ENCODE results near the gene SEPSECS.

SEPSECS gene

DNA sequence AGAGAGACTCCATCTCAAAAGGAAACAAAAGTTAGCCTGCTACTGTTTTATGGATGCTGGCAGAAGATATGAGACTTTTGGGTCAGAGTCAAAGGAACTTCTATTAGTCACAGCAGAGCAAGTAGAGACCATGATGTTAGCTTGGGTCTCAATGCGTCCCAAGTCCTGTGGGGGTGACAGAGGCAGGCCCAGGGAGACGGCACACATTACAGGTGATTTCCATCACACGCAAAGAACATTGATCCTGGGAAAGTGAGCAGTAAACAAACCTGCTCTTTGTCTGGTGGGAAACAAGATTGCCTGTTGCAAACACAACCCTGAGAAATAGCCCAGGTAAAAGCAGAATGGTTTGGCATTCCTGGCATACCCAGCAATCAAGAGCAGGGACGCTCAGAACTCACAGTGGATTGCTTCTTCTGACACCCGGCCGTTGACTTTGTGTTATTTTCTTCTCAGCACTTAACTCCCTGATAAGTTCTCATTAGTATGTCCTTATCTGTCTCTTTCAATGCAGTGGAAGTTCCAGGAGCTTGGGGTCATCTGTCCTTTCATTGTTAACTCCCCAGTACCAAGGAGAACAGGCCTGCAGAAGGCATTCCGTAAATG lies 78.3 kb downstream of the SEPSECS start:
- in situ Hi-C loops (cut with MboI; ENCODE audit: low sequenced_read_pairs, unreplicated experiment) = no loop called here
- DNase-seq (ENCODE audit: low spot score) = no peak
- TF ChIP-seq, protein P1, sequence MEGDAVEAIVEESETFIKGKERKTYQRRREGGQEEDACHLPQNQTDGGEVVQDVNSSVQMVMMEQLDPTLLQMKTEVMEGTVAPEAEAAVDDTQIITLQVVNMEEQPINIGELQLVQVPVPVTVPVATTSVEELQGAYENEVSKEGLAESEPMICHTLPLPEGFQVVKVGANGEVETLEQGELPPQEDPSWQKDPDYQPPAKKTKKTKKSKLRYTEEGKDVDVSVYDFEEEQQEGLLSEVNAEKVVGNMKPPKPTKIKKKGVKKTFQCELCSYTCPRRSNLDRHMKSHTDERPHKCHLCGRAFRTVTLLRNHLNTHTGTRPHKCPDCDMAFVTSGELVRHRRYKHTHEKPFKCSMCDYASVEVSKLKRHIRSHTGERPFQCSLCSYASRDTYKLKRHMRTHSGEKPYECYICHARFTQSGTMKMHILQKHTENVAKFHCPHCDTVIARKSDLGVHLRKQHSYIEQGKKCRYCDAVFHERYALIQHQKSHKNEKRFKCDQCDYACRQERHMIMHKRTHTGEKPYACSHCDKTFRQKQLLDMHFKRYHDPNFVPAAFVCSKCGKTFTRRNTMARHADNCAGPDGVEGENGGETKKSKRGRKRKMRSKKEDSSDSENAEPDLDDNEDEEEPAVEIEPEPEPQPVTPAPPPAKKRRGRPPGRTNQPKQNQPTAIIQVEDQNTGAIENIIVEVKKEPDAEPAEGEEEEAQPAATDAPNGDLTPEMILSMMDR (IDR thresholded peaks at IDR 0.05; ENCODE audit: borderline replicate concordance, control extremely low read depth, extremely low read depth, insufficient read depth, missing control alignments) = no peak

DNA sequence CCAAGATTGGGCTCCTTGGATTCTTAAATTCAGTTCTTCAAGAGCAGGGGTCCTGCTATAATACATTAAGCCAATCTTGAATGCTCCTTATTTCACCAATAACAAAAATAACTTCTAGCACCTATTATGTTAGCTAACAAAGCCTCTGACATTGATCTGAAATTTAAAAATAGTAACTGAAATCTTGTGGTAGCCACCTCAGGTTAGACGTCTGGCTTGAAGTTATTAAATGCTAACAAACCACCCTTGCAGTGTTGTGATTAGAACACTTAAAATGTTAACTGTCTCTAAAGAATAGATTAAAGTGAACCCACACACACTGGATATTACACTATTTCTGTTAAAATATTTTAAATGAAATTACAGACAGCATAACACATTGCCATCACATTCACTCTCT lies 79.7 kb downstream of the SEPSECS start:
- TF ChIP-seq, protein P1 (IDR thresholded peaks at IDR 0.05; ENCODE audit: borderline replicate concordance, control extremely low read depth, extremely low read depth, insufficient read depth, missing control alignments) = no peak
- DNase-seq (ENCODE audit: low spot score) = no peak
- in situ Hi-C loops (cut with MboI; ENCODE audit: low sequenced_read_pairs, unreplicated experiment) = no loop called here

- in situ Hi-C loops (cut with MboI; ENCODE audit: low sequenced_read_pairs, unreplicated experiment) = no loop called here
- DNase-seq (ENCODE audit: low spot score) = no peak
- TF ChIP-seq, protein P1 (IDR thresholded peaks at IDR 0.05; ENCODE audit: borderline replicate concordance, control extremely low read depth, extremely low read depth, insufficient read depth, missing control alignments) = no peak
Observed at GRCh38 chr4:25078523-25078922, 81.7 kb downstream of the SEPSECS start.

DNA sequence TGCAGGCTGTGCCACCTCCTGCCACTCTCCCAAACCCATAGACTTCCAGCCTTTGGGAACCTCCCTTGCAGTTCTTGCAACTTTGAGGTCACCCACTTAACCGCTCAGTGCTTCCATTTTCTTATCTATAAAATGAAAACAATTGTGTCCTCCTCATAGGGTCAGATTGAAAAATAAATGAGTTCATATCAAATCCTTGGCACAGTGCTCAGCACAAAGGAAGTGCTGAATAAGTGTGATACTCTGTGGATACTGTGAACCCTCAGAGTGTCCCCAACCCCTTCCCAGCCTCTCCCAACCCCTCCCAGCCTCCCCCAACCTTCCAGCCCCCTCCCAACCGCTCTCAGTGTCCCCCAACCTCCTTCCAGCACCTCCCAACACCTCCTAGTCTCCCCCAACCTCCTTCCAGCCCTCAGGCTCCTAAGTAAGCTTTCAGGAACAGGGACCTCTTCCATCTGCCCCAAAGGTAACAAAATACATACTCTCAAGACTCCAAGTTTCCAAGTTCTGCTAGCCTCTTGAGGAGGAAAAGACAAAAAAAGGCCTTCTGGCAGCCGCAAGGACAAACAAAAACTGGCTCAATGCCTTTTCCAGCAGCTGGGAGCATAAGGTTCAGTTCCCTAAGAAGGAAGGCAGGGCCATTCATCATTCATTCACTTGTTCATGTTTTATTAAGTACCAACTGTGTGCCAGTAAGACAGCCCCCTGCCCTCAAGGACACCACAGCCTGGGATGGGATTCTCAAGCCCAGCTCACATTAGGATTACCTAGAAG lies 83.4 kb downstream of the SEPSECS start:
- in situ Hi-C loops (cut with MboI; ENCODE audit: low sequenced_read_pairs, unreplicated experiment) = no loop called here
- TF ChIP-seq, protein P1 (IDR thresholded peaks at IDR 0.05; ENCODE audit: borderline replicate concordance, control extremely low read depth, extremely low read depth, insufficient read depth, missing control alignments) = no peak
- no peak for DNase-seq (ENCODE audit: low spot score)

- in situ Hi-C loops (cut with MboI; ENCODE audit: low sequenced_read_pairs, unreplicated experiment) = no loop called here
- DNase-seq (ENCODE audit: low spot score) = no peak
- TF ChIP-seq, protein P1 (IDR thresholded peaks at IDR 0.05; ENCODE audit: borderline replicate concordance, control extremely low read depth, extremely low read depth, insufficient read depth, missing control alignments) = no peak
Observed at GRCh38 chr4:25075851-25076250, 84.4 kb downstream of the SEPSECS start.

DNA sequence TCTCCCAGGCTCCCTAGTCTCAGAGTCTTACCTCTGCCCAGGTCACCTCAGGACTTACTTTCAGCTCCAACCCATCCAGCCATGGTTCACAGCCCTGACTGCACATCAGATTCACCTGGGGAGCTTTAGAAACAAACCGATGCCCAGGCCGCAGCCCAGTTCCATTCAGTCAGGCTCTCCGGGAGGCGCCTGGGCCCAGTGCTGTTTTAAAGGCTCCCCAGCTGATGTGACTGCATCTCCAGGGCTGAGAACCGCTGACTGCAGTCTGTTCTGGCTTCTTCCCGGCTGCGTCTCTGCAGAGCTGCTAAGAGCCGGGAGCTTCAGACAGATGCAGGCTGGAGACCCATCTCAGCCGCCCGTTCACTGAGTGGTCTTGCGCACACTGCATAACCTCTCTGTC lies 85.1 kb downstream of the SEPSECS start:
- TF ChIP-seq, protein P1 (IDR thresholded peaks at IDR 0.05; ENCODE audit: borderline replicate concordance, control extremely low read depth, extremely low read depth, insufficient read depth, missing control alignments) = no peak
- in situ Hi-C loops (cut with MboI; ENCODE audit: low sequenced_read_pairs, unreplicated experiment) = no loop called here
- DNase-seq (ENCODE audit: low spot score) = no peak

Measured in GM13976 (cell line).